RWPE1 (cell line): ENCODE measurements around the gene ADAMTSL3.

Experiments
- CTCF ChIA-PET: fragments of 350-600 bp; sonication (Branson Sonifier 250); formaldehyde crosslinking; extraction: SDS; loops from one replicate; lab custom pipeline; 2021; lab: Yijun Ruan, JAX
- POLR2A ChIA-PET: fragments of 400-600 bp; formaldehyde crosslinking; extraction: SDS; loops from one replicate; lab custom pipeline; 2020; ENCODE audit warnings: antibody characterized with exemption; ENCODE audit not compliant: low non-redundant PET; lab: Yijun Ruan, JAX
- DNase-seq: peaks from one replicate; pipeline ENCODE4 v3.0.0; 2012; ENCODE audit warnings: low spot score
- H3K27ac ChIP-seq: fragments of 450-650 bp; 2 replicates; pipeline ENCODE4 v1.5.1; 2017
- CTCF ChIP-seq: fragments of 450-650 bp; conservative IDR thresholded peaks from 2 replicates; pipeline ENCODE4 v1.5.1; 2017; ENCODE audit warnings: low read depth, mild to moderate bottlenecking

The ADAMTSL3 gene

GRCh38 chr15:83762367-83762766, 108.4 kb downstream of the ADAMTSL3 start:
- no peak overlapping the region for H3K27ac ChIP-seq
- no peak for DNase-seq
- TF ChIP-seq CTCF, result no peak
- CTCF ChIA-PET, result no interaction called here
- POLR2A ChIA-PET, result no interaction called here

- DNase-seq, result no peak
- ChIA-PET POLR2A (no interaction called here), CTCF (interaction anchor here (0.6 to 1.4 kb wide), 4 partner anchors 17 to 359 kb away, joined by 3 to 4 read pairs (median 3); no protein-coding TSS in a partner anchor)
- no peak overlapping the region for H3K27ac ChIP-seq
- TF ChIP-seq CTCF, result no peak
These were observed 110.4 kb downstream of the ADAMTSL3 start for GRCh38 chr15:83764201-83764838.

- H3K27ac ChIP-seq, result no peak overlapping the region
- no peak for TF ChIP-seq CTCF
- POLR2A ChIA-PET, result no interaction called here
- DNase-seq, result no peak
- CTCF ChIA-PET, result interaction anchor here (0.6 to 0.8 kb wide), 2 partner anchors 16 to 88 kb away, joined by 3 to 6 read pairs; no protein-coding TSS in a partner anchor
These were observed 112.4 kb downstream of the ADAMTSL3 start for GRCh38 chr15:83766339-83766738.

GRCh38 chr15:83767741-83768140, 113.8 kb downstream of the ADAMTSL3 start:
- ChIA-PET CTCF (interaction anchor here (0.5 kb wide), 1 partner anchor 49 kb away, joined by 3 read pairs; no protein-coding TSS in a partner anchor), POLR2A (no interaction called here)
- TF ChIP-seq CTCF, result no peak
- no peak overlapping the region for H3K27ac ChIP-seq
- no peak for DNase-seq

- POLR2A ChIA-PET, result no interaction called here
- no peak overlapping the region for H3K27ac ChIP-seq
- DNase-seq, result no peak
- TF ChIP-seq CTCF, result no peak
- CTCF ChIA-PET, result no interaction called here
These were observed 115.6 kb downstream of the ADAMTSL3 start for GRCh38 chr15:83769411-83769999.

- ChIA-PET CTCF (no interaction called here), POLR2A (no interaction called here)
- TF ChIP-seq CTCF, result no peak
- no peak overlapping the region for H3K27ac ChIP-seq
- DNase-seq, result no peak
These were observed 121.8 kb downstream of the ADAMTSL3 start for GRCh38 chr15:83775738-83776137.
